Cerebellar cortex (tissue), 1 donor: ENCODE results near the gene TNK1.

Source experiments
- DNase-seq: peaks from one replicate; pipeline ENCODE4 v3.0.0-alpha.2; 2015; ENCODE audit warnings: low spot score

Gene TNK1

DNA sequence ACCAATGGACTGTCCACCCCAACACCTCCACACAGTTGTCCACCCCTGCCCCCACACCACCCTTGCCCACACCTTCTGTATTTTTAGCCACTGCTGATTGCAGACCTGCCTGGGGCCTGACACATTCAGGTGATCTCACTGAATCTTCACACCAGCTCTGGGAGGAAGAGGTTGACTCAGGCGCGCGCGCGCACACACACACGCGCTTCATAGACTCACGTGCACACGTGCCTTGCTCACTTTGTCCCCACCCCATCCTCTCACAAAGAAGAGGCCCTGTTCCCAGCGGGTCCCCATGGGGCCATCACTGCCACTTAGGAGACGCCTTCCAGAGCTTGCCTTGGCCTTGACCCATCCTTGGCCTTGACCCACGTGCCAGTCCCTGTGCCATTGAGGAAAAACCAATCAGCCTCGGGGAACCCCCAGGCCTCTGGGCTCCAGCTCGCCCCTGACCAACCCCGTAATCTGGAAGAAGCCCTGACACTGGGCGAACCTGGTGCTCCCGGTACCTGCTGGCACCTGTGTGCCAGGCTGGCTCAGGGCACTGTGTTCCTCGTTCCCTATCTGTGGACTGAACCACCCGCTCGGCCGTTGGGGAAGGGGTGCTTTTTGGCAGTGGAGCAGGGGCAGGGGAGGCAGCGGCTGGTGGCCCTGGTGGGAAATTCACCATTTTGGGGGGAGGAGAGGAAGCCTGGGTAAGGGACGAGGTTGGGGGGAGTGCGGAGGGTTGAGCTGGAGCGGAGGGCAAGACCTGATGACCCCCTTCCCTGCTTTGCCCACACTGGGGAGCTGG lies 29.9 kb downstream of the TNK1 start:
- no peak for DNase-seq

DNA sequence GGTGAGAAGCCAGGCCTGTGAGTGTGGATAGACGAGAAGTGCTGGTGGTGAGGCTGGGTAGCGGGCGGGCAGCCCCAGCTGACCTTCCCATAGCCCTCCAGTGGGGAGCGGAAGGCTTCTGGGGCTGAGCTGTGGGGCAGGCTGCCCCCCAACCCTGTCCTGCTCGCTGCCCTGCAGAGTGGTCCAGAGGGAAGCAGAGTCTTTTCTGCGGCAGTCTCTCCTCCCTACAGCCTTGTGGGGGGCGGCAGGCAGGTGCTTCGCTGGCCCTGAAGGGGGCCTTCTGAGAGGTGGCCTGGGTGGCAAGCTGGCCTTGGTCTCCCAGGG lies 30.5 kb downstream of the TNK1 start:
- DNase-seq, result no peak

DNA sequence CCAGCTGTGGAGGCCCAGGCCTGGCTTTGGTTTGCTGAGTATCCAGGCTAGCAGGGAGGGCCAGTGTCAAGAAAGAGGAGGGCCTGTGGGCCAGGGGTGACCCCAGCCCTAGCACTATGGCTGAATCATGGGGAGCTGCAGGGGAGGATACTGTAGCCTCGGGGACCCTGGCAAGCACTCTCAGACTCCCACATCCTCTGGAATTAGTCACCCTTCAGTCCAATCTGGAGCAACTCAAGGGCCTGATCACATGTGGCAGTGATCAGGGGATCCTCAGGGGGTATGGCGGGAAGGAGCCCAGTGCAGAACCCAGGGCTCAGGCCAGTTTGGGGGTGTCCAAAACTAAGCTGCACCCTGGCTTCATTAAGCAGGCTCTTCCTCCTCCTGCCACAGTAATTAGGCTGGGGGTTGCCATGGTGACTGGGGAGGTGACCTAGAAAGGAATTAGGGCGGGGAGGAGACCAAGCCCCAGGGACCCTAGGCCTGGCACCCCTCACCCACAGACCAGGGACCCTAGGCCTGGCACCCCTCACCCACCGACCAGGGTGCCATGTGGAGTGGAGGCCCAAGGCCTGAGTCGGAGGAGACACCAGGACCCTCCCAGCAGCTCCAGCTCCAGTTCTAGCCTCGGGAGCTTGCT lies 32.6 kb downstream of the TNK1 start:
- DNase-seq, result no peak

DNA sequence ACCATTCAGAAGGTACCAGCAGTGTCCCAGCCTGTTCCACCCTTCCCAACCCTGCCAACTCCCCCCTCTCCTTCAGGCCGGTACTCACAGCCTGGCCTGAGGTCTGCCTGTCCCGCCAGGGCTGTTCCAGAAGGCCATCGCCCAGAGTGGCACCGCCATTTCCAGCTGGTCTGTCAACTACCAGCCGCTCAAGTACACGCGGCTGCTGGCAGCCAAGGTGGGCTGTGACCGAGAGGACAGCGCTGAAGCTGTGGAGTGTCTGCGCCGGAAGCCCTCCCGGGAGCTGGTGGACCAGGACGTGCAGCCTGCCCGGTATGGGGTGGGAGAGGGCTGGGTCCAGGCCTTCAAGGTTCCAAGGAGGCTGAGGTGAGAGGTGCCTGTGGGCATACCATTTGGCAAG lies 33.9 kb downstream of the TNK1 start:
- DNase-seq, result no peak

DNA sequence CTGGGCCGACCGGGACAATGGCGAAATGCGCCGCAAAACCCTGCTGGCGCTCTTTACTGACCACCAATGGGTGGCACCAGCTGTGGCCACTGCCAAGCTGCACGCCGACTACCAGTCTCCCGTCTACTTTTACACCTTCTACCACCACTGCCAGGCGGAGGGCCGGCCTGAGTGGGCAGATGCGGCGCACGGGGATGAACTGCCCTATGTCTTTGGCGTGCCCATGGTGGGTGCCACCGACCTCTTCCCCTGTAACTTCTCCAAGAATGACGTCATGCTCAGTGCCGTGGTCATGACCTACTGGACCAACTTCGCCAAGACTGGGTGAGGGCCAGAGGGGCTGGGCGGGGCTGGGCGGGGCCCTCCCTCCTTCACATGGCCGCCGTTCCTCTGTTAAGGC lies 34.9 kb downstream of the TNK1 start:
- DNase-seq, result no peak

DNA sequence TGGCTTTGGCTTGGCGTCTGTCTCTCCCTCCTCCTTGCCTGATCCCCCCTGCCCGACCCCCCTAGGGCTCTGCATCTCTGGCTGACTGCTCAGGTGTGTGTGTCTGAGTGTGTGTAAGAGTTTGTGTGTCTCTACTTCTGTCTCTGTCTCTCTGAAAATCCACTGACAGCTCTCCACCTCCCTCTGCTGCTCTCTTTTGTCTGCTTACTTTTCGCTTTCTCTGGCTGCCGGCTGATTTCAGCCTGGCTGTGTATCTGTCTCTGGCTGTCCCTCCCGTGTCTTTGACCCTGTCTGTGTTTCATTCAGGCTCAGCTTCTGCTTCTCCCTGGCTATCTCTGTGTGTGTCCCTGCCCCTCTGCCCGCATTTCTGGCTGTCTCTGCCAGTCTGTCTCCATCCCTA lies 35.4 kb downstream of the TNK1 start:
- no peak for DNase-seq

DNA sequence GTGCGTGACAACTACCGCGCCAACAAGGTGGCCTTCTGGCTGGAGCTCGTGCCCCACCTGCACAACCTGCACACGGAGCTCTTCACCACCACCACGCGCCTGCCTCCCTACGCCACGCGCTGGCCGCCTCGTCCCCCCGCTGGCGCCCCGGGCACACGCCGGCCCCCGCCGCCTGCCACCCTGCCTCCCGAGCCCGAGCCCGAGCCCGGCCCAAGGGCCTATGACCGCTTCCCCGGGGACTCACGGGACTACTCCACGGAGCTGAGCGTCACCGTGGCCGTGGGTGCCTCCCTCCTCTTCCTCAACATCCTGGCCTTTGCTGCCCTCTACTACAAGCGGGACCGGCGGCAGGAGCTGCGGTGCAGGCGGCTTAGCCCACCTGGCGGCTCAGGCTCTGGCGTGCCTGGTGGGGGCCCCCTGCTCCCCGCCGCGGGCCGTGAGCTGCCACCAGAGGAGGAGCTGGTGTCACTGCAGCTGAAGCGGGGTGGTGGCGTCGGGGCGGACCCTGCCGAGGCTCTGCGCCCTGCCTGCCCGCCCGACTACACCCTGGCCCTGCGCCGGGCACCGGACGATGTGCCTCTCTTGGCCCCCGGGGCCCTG lies 36.3 kb downstream of the TNK1 start:
- no peak for DNase-seq

DNA sequence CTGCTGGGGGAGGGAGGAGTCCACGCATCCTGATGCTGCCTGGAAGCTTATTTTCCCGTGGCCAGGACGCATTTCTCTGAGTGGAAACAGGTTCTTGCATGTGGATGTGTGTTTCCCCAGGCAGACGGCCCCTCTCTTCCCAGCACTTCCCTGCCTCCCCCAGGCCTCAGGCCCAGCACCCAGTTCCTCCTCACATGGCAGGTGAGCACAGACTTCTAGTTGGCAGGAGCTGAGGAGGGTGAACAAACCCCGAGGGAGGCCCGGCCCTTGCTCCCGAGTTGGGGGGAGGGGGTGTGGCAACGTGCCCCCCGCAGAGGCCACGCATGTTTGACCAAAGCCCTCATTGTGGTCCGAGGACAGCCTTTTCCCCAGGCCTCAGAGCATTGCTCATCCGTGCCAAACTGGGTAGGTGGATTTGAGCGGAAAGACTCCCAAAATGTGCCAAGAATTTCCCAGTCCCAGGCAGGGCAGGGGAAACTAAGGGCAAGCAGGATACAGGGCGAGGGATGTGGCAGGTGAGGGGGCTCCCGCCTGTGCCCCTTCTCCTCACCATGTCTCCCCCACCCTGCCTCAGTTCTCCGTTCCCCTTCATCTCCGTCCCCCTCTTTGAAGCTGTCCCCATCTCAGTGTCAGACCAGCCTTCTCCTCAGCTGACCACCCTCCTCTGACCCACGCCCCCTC lies 37.7 kb downstream of the TNK1 start:
- no peak for DNase-seq

DNA sequence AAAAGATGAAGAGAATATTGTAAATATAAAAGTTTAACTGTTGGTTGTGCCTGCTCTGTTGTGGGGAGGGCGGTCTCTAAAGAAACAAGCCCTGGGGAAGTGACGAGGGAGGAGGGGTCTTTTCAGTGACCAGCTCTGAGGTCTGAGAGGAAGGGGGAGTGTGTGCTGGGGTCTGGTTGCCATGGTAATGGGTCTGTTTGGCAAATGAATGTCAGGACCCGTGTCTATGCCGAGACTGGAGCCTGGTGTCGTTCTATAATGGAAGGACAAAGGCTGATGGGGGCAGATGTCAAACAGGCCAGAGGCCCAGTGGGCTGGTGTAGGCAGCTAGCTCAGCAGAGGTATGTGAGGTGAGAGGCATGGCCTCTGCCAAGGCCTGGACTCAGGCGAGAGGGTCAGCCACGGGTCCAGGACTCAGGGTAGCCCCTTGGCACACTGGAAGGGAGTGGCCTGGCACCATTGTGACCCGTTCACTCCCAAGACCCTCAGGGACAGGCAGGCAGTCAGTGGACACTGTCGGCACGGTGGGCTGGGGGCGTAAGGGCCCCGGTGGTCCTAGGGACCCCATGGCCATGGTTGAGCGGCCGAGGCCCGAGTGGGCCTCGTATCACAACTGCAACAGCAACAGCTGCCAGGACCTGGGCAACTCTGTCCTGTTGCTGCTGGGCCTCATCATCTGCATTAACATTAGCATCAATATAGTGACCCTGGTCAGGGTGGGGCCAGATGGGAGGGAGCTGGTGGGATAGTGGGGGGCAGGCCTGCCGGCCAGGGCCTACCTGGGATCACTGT lies 39.1 kb downstream of the TNK1 start, which contains the start of gene SPEM1:
Gene SPEM1 (plus strand): TSS at position 506 of the 792 bp plus-strand sequence. CDS start 61 bp downstream, at position 567.
- no peak for DNase-seq

DNA sequence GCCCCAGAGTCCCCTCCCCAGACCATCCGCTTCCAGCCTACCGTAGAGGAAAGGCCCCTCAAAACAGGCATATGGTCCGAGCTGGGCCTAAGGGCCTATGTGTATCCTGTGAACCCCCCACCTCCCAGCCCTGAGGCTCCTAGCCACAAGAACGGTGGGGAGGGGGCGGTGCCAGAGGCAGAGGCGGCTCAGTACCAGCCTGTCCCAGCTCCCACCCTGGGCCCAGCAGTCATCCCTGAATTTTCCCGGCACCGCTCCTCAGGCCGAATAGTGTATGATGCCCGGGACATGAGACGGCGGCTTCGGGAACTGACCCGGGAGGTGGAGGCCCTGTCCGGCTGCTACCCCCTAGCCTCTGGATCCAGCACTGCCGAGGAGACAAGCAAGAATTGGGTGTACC lies 40.3 kb downstream of the TNK1 start:
- no peak for DNase-seq

DNA sequence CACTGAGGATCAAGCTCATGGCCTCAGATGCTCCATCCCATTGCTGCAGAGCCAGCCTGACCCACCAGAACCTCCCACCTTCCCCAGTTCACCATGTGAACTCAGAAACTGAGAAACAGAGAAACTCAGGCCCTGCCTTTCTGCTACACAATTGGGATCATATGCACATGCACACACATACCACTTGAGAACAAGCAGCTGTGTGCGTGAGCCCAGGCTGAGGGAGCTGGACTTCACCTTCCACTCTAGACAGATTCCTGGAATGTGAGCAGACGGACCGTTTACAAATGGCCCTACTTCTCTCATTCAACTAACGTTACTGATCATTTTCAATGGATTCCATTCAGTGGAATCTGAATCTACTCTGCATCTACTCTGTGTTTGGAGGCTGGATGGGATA lies 42.8 kb downstream of the TNK1 start:
- DNase-seq, result no peak

DNA sequence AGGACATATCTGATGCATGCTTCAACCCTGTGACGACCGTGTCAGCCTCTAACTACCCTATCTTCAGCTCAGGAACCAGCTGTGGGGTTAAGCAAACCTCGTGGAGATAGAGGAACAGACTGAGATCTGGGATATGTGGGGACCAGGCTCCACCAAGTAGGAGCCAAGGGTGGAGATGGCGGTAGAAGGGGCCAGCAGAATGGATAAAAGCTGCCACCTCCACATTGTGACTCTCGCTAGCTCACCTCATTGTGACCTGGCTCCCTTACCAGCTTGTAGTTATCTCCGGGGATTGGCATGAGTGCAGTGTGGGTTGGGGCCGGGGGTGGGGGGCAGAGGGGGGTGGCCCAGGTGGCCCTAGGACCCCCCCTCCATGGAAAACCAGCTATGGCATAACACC lies 44.4 kb downstream of the TNK1 start, which contains the start of gene SPEM2:
Gene SPEM2 (plus strand): TSS at position 301 of the 400 bp plus-strand sequence. CDS start 73 bp downstream, at position 374.
- DNase-seq, result no peak

DNA sequence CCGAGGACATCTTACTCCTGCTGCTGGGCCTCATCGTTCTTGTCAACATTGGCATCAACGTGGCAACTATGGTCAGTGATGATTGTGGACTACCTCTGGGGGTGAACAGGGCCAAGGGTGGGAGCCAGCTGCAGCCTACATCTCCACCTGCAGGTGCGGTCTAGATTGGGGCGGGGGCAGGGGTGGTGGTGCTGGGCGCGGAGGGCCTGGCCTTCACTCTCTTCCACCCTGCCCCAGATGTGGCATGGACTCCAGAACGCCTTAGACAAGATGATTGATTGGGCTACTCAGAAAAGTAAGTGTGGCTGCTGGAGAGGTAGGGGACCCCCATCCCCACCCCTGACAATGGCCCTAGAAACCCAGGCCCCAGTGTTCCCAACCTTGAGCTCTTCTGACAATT lies 44.9 kb downstream of the TNK1 start:
- DNase-seq, result no peak

DNA sequence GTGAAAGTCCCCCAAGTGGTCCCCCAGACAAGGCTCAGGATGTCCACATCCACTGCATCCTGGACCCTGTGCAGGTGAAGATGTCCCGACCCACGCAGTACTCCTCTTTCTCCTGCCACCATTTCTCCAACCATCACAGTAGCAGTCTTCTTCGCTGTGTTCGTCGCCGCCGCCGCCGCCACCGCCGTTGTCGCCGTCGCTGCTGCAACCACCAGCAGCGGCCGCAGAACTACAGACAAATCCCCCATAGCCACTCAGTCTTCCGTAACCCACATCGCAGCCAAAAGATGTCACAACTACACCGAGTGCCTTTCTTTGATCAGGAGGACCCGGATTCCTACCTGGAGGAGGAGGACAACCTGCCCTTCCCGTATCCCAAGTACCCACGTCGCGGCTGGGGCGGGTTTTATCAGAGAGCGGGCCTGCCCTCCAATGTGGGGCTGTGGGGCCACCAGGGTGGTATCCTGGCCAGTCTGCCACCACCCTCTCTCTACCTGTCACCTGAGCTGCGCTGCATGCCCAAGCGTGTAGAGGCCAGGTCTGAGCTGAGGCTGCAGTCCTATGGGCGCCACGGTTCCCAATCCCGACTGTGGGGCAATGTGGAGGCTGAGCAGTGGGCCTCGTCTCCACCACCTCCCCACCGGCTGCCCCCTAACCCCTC lies 45.4 kb downstream of the TNK1 start:
- no peak for DNase-seq

DNA sequence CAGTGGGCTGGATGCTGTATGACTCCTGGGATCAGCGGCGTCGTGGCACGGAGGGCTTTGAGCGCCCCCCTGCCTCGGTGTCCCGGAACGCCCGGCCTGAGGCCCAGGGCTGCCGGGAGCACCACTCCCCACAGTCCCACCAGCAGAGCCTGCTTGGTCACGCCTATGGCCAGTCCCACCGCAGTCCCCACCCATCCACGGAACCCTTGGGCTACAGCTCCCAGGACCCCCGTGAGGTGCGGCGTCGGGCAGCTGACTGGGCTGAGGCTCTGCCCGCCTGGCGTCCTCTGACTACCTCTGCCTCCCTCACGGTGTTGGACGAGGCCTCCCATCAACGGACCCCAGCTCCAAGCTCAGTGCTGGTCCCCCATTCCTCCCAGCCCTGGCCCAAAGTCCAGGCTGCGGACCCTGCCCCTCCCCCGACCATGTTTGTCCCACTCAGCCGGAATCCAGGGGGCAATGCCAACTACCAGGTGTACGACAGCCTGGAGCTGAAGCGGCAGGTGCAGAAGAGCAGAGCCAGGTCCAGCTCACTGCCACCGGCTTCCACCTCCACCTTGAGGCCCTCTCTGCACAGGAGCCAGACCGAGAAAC lies 46.1 kb downstream of the TNK1 start:
- DNase-seq, result no peak

DNA sequence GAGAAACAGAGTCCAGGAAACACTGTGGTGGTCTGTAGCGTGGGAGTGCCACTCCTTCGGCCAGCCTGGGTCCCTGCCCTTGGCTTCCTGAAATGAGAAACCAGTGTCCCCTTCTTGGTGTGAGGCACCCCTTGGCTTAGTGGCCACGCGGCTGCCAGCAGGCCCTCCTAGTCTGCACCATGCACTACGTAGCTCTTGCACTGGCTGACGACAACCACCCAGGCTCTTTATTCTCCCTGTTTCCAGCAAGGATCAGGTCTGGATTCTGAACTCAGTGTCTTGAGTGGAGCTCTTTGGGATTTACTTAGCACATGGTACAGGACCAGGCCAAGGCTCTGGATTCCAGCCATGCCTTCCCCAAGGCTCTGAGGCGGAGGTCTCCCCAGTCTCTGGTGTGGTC lies 46.7 kb downstream of the TNK1 start:
- DNase-seq, result no peak

DNA sequence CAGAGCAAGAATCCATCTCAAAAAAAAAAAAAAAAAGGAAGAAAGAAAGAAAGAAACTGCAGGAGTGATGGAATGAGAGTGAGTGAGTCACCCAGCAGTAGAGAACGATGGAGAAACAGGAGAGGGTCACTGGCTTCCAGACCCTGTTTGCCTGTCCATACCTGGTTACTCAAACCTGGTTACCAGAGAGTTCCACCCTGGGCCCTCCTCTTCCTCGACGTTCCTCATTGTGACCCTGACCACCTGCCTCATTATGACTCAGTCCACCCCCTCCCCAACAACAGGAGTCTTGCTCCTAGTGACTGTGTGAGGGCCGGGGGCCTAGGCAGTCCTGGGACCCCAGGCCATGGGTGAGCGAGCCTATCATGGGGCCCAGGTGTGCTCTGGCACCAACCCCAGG lies 47.7 kb downstream of the TNK1 start, which contains the start of gene SPEM3:
Gene SPEM3 (plus strand): TSS at position 301 of the 400 bp plus-strand sequence. CDS start 46 bp downstream, at position 347.
- no peak for DNase-seq

DNA sequence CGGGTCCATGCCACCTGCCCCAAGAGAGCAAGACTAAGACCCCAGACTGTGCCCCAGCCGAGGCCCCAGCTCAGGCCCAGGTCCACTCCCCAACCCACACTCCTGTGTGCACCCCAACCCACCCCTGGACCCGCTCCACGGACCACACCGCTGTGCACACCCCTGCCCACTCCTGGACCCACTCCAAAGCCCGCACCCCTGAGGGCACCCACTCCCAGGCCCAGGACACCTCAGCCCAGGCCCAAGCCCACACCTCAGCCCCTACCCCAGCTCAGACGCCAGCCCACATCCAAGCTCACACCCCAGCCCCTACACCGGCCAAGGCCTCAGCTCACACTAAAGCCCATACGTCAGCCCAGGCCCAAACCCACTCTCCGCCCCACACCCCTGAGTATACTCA lies 48.8 kb downstream of the TNK1 start:
- DNase-seq, result no peak

DNA sequence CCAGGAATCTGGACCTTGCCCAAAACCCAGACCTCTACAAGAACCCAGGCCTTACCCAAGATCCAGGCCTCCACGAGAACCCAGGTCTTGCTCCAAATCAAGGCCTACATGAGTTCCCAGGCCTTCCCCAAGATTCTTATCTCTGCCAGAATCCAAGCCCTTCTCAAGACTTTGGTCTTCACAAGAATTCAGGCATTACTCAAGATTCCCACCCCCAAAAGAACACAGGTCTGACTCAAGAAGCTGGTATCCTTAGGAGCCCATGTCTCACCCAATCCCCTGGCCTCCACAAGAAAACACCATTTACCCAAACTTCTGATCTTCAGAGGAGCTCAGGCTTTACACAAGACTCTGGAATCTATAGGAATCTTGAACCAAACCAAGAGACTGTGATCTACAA lies 50.3 kb downstream of the TNK1 start:
- no peak for DNase-seq

DNA sequence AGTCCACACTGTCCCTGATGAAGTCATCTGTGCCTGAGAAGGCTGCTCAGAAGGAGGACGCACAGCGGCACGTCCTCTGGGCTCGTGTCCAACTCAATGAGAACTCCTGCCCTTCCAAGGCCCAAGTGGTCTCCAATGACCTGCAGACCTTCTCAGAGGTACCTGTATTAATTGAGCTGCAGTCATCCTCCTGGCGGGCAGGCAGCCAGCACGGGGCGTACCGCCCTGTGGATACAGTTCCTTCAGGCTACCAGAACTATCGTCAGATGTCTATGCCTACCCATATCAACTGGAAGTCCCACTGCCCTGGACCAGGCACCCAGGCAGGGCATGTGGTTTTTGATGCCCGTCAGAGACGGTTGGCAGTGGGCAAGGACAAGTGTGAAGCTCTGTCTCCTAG lies 51.4 kb downstream of the TNK1 start:
- no peak for DNase-seq
